Body of pancreas (tissue), 4 donors: ENCODE data around the gene DLG2.

Experiments used
- CTCF ChIP-seq, 7 experiments: fragments of 450-650 bp in 4 of 7; fragments of 200-600 bp in 3 of 7; sonication (generic) in 3 of 7; IDR thresholded peaks; one replicate each; pipeline ENCODE4 v1.5.1; 2016 to 2019; ENCODE audit warnings: antibody characterized with exemption in 7 of 7
- POLR2A ChIP-seq, 3 donors: fragments of 450-650 bp; IDR thresholded peaks; one replicate each; pipeline ENCODE4 v1.6.1; 2016; ENCODE audit warnings: antibody characterized with exemption in 3 of 3, mild to moderate bottlenecking in 2 of 3

GRCh38 chr11:85551881-85552280 lies 75.3 kb downstream of the DLG2 start:
- TF ChIP-seq CTCF (IDR thresholded peaks at IDR 0.05) (no peak), POLR2A (IDR thresholded peaks at IDR 0.05) (no peak)
